Heart left ventricle (tissue), 16 donors: ENCODE measurements around the gene TMEM266. TPM values are rescaled to one million over a fixed set of nuclear protein-coding genes. Genes with fewer than 3 reads are reported as not detected.

Source experiments
- ATAC-seq, 4 donors: fragments of 200-7000 bp; cut with Tn5 transposase; one replicate each; pipeline ENCODE4 v1.9.1; 2020 to 2022; ENCODE audit warnings: moderate library complexity in 4 of 4, mild to moderate bottlenecking in 3 of 4, moderate number of reproducible peaks in 1 of 4
- DNase-seq, 5 donors: peaks; one replicate each; pipeline ENCODE4 v3.0.0-alpha.2; 2020
- H3K27ac ChIP-seq, 12 donors: fragments of 200-600 bp; sonication (generic) in 4 of 12; one replicate each; pipeline versions ENCODE4 v1.5.0 to v1.8.0; 2016 to 2022; ENCODE audit warnings: mild to moderate bottlenecking in 2 of 12
- H3K27me3 ChIP-seq, 9 donors: fragments of 200-600 bp; sonication (generic) in 2 of 9; one replicate each; pipeline versions ENCODE4 v1.5.1 to v1.8.0; 2016 to 2022; ENCODE audit warnings: mild to moderate bottlenecking in 3 of 9
- H3K36me3 ChIP-seq, 9 donors: fragments of 200-600 bp; sonication (generic) in 2 of 9; one replicate each; pipeline versions ENCODE4 v1.5.0 to v1.8.0; 2018 to 2022; ENCODE audit warnings: mild to moderate bottlenecking in 2 of 9
- H3K4me1 ChIP-seq, 12 donors: fragments of 200-600 bp; sonication (generic) in 4 of 12; one replicate each; pipeline versions ENCODE4 v1.5.0 to v1.8.0; 2016 to 2022; ENCODE audit warnings: mild to moderate bottlenecking in 3 of 12
- H3K4me3 ChIP-seq, 12 donors: fragments of 200-600 bp; sonication (generic) in 4 of 12; one replicate each; pipeline versions ENCODE4 v1.5.0 to v1.8.0; 2017 to 2022; ENCODE audit warnings: mild to moderate bottlenecking in 9 of 12, moderate library complexity in 4 of 12
- H3K9me3 ChIP-seq, 12 donors: fragments of 200-600 bp; sonication (generic) in 4 of 12; one replicate each; pipeline versions ENCODE4 v1.5.0 to v1.8.0; 2016 to 2022; ENCODE audit warnings: mild to moderate bottlenecking in 1 of 12
- POLR2A ChIP-seq, 2 donors: fragments of 450-650 bp; IDR thresholded peaks; one replicate each; pipeline ENCODE4 v1.6.1; 2017; ENCODE audit warnings: antibody characterized with exemption in 2 of 2, mild to moderate bottlenecking in 2 of 2, moderate library complexity in 2 of 2
- WGBS, 4 donors: extraction: QIAGEN DNeasy Blood & Tissue Kit in 2 of 4; methylation state at CpG; one replicate each; pipeline versions ENCODE4 v1.1.5 to v1.1.7; 2013 to 2018; 5-methylcytosine and 5-hydroxymethylcytosine counted together
- intact Hi-C, 10 donors: fragments of 100-400 bp; cut with DNase I; formaldehyde crosslinking; loops; one replicate each; pipeline versions ENCODE4 v1.11.1 to v1.14.2; 2022
- polyA plus RNA-seq, 2 donors: library from polyadenylated mRNA; stranded (reverse); fragments of 200-250 nt; gene quantifications; one replicate each; pipeline ENCODE4 v1.2.3, GENCODE V29; 2013
- total RNA-seq, 9 donors: library from RNA; depleted of rRNA in 2 of 9; stranded (reverse); fragments of >200 nt in 2 of 9; fragmentation: NEBNext Ultra II Directional in 3 of 9; extraction: Animal tissue kit (Norgen Biotek cat#: 25700) in 3 of 9; gene quantifications; one replicate each; pipeline versions ENCODE4 v1.1.0 to v1.2.4, GENCODE V29; 2016 to 2023
- TF ChIP-seq, protein P1 (sequence below), 12 donors: fragments of 200-600 bp; sonication (generic) in 4 of 12; IDR thresholded peaks; one replicate each; pipeline versions ENCODE4 v1.5.0 to v1.8.0; 2018 to 2022; ENCODE audit warnings: antibody characterized with exemption in 12 of 12, mild to moderate bottlenecking in 5 of 12
- donor health status: ischemic (EF 13 %, LVEDD 7.1; RV severe dilation, severe dysfunction).
- donor health status: healthy with polysubstance abuse.
- donor health status: DM: no; HTN: yes; CAD: no.
- donor health status: DM: no; HTN: no; CAD: no.
- donor health status: ischemic (EF 25% LVEDD 6.9; RV normal size, moderate dysfunction).
- donor health status: ischemic (EF 25% LVEDD 5.7; RV mildly dilated, moderate dysfunction).
- donor health status: healthy.
- donor health status: DM: yes; HTN: yes; CAD: no.
- donor health status: ischemic (EF 35%, LVEDD 5.7; RV mildly dilated, moderate dysfunction).
- donor health status: nonischemic (EF 11% LVEDD 7.7; RV severe dilation, severe dysfunction).
- donor health status: DM: yes; HTN: yes; CAD: no.
- donor health status: PGD.
- donor health status: ischemic (EF 29% LVEDD 5.4; RV normal size, mild dysfunction).
- donor health status: nonischemic (EF 23%, LVEDD 6.1; RV moderate dilation, normal function).

The TMEM266 gene
- total and polyA plus RNA-seq, 11 donors: 0.03 to 0.38 (median 0.28) TPM; not detected in 6

DNA sequence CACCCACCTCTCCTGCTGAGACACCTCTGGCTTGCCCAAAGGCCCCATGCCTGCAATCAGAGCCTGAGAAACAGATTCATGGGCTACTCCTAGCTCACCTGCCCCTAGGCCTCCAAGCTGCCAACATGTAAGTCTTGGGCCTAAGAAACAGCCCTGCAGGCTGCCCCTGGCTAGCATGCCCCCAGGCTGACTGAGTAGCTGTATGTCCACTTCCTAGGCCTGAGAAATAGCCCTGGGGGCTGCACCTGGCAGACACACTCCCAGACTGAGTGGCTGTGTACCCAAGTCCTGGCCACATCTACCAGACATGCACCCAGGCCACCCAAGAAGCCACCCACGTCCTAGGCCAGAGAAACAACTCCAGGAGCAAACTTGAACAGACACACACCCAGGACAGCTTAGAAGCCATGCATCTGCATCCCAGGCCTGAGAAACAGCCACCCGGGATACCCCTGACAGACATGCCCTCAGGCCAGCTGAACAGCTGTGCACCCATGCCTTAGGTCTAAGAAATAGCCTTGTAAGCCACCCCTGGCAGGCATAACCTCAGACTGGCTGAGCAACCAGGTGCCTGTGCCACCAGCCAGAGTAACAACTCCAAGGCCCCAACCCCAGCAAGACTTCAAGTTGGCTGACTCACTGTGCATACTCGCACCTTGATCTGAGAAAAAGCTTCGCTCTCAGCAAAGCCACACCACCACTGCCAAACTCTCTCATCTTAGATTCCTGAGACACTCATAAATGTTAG is 35.6 kb upstream of the TMEM266 start:
- peaks cover 0 to 27% (median 16%) of the 10 kb centered on the region in 12 donors for H3K9me3 ChIP-seq
- 83 to 88% (median 86%) methylated on average over 2 to 4 of the region's 4 CpGs for WGBS, 4 donors
- no peaks in the 10 kb centered on the region for H3K36me3 ChIP-seq
- peaks cover 0 to 13% (median 0%) of the 10 kb centered on the region in 9 donors for H3K27me3 ChIP-seq
- H3K4me1 ChIP-seq: no peaks in the 10 kb centered on the region
- TF ChIP-seq POLR2A (IDR thresholded peaks at IDR 0.05): no peak
- TF ChIP-seq, protein P1, sequence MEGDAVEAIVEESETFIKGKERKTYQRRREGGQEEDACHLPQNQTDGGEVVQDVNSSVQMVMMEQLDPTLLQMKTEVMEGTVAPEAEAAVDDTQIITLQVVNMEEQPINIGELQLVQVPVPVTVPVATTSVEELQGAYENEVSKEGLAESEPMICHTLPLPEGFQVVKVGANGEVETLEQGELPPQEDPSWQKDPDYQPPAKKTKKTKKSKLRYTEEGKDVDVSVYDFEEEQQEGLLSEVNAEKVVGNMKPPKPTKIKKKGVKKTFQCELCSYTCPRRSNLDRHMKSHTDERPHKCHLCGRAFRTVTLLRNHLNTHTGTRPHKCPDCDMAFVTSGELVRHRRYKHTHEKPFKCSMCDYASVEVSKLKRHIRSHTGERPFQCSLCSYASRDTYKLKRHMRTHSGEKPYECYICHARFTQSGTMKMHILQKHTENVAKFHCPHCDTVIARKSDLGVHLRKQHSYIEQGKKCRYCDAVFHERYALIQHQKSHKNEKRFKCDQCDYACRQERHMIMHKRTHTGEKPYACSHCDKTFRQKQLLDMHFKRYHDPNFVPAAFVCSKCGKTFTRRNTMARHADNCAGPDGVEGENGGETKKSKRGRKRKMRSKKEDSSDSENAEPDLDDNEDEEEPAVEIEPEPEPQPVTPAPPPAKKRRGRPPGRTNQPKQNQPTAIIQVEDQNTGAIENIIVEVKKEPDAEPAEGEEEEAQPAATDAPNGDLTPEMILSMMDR (IDR thresholded peaks at IDR 0.05): no peak
- H3K27ac ChIP-seq: no peak overlapping the region
- DNase-seq: no peak
- no peak overlapping the region for H3K4me3 ChIP-seq
- intact Hi-C loops: no loop called here
- no peak for ATAC-seq

DNA sequence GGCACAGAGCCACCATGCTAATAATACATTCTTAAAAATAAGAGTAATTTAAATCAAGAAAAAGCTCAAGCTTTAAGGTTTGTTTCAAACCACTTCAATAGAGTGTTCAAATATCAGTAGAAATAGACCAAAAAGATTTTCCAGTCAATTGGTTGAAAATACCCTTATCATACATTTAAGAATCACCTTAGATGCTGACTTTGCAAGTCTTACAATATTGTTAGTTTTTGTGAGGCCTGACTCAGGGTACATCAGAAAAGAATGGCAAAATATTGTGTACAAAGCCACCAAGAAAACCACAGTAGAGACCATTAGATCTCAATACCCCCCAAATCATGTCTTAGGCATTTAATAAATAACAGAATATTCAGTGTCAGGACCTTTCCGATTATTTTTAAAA is 27.7 kb upstream of the TMEM266 start:
- no peak for ATAC-seq
- TF ChIP-seq, protein P1 (IDR thresholded peaks at IDR 0.05): no peak
- no peak for TF ChIP-seq POLR2A (IDR thresholded peaks at IDR 0.05)
- no peaks in the 10 kb centered on the region for H3K36me3 ChIP-seq
- no peak for DNase-seq
- H3K4me3 ChIP-seq: no peak overlapping the region
- H3K4me1 ChIP-seq: no peaks in the 10 kb centered on the region
- H3K9me3 ChIP-seq: peaks cover 0 to 10% (median 0%) of the 10 kb centered on the region in 12 donors
- peaks cover 0 to 7% (median 0%) of the 10 kb centered on the region in 9 donors for H3K27me3 ChIP-seq
- H3K27ac ChIP-seq: no peak overlapping the region
- WGBS, 4 donors: 84 to 96% (median 95%) methylated on average over 1 of the region's 1 CpG
- intact Hi-C loops: no loop called here

DNA sequence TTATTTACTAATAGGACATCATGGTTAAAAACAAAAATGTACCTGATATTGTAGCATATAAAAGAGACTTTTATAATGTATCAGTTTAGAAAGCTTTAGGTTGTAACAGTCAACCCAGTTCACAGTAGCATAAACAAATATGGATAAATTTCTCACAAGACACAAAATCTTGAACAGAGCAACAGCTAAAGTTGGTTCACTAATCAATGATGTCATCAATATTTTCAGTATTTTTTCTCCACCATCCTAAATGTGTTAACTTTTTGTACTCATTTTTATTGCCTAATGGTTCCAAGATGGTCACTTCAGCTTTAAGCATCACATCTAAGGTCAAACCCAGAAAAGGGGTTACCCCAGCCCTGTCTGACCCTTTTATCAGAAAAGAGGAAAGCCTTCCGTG is 26.3 kb upstream of the TMEM266 start:
- Histone ChIP-seq H3K36me3 (no peaks in the 10 kb centered on the region), H3K4me1 (no peaks in the 10 kb centered on the region), H3K9me3 (peaks cover 0 to 7% (median 0%) of the 10 kb centered on the region in 12 donors), H3K27ac (no peak overlapping the region), H3K27me3 (peaks cover 0 to 9% (median 0%) of the 10 kb centered on the region in 9 donors), H3K4me3 (no peak overlapping the region)
- 76 to 92% (median 84%) methylated on average over 1 of the region's 1 CpG for WGBS, 4 donors
- TF ChIP-seq, protein P1 (IDR thresholded peaks at IDR 0.05): no peak
- TF ChIP-seq POLR2A (IDR thresholded peaks at IDR 0.05): no peak
- intact Hi-C loops: no loop called here
- ATAC-seq (no peak), DNase-seq (no peak)

DNA sequence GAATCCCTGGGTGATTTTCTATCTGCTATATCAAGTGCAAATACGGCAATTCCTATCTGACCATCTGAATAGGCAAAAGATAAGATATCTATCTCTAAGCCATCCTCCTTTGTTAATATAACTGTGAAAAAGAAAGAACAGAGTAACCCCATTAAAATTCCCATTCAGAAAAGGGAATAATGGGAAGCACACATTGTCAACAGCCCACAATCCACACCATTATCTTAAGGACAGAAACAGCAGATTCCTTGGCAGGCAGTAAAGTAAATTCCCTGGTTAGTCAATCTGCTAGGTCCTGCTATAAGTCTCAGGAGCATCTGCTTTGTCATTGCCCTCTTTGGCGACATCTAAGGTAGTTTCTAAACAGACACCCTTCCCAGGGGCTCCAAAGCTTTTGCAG is 25.7 kb upstream of the TMEM266 start:
- 51 to 65% (median 54%) methylated on average over 2 of the region's 2 CpGs for WGBS, 4 donors
- no peak overlapping the region for H3K4me3 ChIP-seq
- no peak for TF ChIP-seq POLR2A (IDR thresholded peaks at IDR 0.05)
- TF ChIP-seq, protein P1 (IDR thresholded peaks at IDR 0.05): no peak
- H3K27me3 ChIP-seq: peaks cover 0 to 9% (median 0%) of the 10 kb centered on the region in 9 donors
- DNase-seq: no peak
- H3K9me3 ChIP-seq: peaks cover 0 to 14% (median 0%) of the 10 kb centered on the region in 12 donors
- no peaks in the 10 kb centered on the region for H3K4me1 ChIP-seq
- H3K27ac ChIP-seq: no peak overlapping the region
- no peak for ATAC-seq
- no peaks in the 10 kb centered on the region for H3K36me3 ChIP-seq
- intact Hi-C loops: no loop called here
